GM19035 (cell line): ENCODE measurements around the gene LRRC63.

Experiments
- ATAC-seq: cut with Tn5 transposase; IDR thresholded peaks from one replicate; pipeline ENCODE4 v1.9.1; 2021; ENCODE audit not compliant: unreplicated experiment

The LRRC63 gene

DNA sequence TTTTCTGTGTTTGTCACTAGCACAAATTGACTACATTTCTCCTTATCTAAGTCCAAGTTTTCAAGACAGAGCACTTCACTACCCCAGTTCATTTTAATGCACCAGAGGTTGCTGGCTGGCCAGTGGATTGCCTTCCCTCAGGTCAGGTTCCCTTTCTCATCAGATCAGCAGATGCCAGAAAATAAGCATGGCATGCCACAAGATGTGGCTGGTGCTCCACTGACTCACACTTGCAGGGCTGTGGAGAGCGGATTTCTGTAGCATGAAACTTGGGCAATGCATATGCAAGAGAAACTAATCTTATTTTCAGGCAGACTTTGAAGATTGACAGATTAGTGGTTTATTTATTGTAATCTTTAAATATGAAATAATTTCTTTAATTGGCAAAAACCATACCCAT, 95.8 kb downstream of the LRRC63 start:
- no peak for ATAC-seq

DNA sequence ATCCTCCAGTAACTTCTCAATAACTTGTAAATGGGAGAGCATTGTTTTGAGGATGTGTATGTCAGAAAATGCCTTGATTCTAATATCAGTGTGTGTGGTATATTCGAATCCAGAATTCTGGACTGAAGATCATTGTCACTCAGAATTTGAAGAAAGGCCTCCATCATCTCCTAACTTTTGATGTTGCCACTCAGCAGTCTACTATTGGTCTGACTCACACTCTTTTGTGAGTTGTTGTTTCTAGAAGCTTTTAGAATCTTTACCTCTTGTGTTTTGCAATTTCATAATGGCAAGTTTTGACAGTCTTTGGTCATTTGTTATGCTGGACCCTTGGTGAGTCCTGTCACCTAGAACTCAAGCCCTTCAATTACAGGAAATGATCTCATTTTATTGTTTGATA, 98.3 kb downstream of the LRRC63 start:
- ATAC-seq: no peak

- no peak for ATAC-seq
Measured at GRCh38 chr13:46311217-46311616, 99.5 kb downstream of the LRRC63 start.

- ATAC-seq: no peak
Measured at GRCh38 chr13:46313024-46313423, 101.3 kb downstream of the LRRC63 start.

DNA sequence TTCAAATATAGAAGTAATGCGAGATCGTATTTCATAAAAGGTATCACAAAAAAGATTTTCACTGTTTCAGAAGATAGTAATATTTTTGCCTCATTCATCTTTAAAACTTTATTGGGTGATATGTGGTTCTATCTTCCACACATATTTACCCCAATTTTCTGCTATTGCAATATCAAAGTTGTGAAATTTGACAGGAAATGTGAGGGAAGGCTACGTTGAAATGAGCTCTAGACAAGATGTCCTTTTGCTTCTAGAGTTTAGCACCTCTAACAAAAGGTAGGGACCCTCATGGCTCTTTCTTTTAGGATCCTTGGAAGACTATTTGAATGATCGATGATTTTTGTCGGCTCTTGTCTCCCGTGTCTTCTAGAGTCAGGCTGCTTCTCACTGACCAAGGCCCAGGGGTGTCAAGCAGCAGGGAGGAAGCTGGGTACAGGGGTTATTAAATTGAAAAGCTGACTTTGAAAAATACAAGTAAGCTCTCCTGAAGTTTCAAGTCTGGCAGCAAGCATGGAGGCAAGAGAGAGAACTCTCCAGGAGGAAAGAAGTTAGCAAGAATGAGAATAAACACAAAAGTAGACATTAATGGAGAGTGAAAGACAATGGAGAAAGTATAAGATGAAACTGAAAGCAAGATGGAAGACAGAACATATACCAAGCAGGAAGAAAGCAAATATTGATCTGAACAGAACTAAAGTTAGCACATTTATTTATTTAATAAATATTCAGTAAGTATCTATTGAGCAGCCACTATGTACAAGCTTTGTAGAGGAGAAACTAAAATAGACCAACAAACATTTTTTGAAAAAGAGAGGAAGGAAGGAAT, 101.9 kb downstream of the LRRC63 start:
- ATAC-seq: no peak

DNA sequence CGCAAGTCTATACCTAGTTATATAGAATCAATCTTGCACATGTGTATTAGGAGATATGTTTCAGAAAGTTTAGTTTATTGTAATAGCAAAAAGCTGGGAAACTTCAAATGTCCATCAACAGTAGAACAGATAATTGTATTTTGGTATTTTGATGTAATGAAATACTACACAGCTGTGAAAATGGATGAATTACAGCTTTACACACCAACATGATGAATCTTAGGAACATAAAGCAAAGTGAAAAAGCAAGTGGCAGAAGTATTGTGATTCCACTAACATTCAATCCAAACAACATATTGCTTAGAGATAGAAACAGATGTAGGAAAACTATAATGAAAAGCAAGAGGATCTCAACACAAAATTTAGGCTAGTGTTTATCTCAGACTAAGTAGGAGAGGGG, 102.9 kb downstream of the LRRC63 start:
- ATAC-seq: no peak

GRCh38 chr13:46315036-46315435, 103.3 kb downstream of the LRRC63 start:
- ATAC-seq: no peak

GRCh38 chr13:46315491-46316075, 103.9 kb downstream of the LRRC63 start:
- ATAC-seq: no peak

- no peak for ATAC-seq
Measured at GRCh38 chr13:46317120-46317519, 105.4 kb downstream of the LRRC63 start.

DNA sequence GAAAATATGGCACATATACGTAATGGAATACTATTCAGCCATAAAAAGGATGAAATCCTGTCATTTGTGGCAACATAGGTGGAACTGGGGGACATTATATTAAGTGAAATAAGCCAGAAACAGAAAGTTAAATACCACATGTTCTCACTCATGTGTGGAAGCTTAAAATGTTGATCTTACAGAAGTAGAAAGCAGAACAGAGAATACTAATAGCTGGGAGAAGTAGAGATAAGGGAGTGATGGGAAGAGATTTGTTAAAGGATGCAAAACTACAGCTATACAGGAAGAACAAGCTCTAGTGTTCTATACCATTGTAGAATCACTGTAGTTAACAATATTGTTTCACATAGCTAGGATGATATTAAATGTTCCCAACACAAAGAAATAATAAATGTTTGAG, 107.3 kb downstream of the LRRC63 start:
- ATAC-seq: no peak

- ATAC-seq: no peak
Measured at GRCh38 chr13:46320406-46320805, 108.7 kb downstream of the LRRC63 start.

DNA sequence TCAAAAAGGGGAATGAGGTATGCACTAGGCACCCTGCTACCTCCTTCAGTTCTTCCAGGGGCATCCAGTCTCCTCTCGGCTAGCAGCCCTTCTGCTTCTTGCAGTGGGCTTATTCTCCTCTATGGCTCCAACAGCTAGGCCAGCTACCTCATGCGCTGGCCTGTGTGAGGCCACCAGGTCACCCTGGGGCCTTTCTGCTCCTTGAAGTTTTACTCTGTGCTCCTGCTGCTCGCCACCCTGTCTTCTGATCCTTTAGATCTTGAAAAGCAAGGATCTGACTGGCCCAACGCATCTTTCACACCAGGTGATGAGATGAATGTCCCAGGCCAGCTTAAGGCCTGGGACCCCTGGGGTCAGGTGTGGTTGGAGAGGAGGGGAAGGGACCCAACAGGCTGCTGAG, 109.1 kb downstream of the LRRC63 start:
- ATAC-seq: no peak

- ATAC-seq: no peak
Measured at GRCh38 chr13:46321494-46322225, 109.9 kb downstream of the LRRC63 start.

GRCh38 chr13:46324976-46325375, 113.2 kb downstream of the LRRC63 start:
- ATAC-seq: no peak
